T-helper 2 cell (primary cell): ENCODE results near the gene ELP5.
"Not testable (repeated sequence)": the region's sequence is repeated elsewhere in the genome, so short reads cannot be mapped to it uniquely, and the experiment has no call there.

ENCODE experiments used
- DNase-seq, 5 experiments: peaks; one replicate each; pipeline versions ENCODE4 v3.0.0 to v3.0.0-alpha.2; 2012 to 2022

The ELP5 gene

DNA sequence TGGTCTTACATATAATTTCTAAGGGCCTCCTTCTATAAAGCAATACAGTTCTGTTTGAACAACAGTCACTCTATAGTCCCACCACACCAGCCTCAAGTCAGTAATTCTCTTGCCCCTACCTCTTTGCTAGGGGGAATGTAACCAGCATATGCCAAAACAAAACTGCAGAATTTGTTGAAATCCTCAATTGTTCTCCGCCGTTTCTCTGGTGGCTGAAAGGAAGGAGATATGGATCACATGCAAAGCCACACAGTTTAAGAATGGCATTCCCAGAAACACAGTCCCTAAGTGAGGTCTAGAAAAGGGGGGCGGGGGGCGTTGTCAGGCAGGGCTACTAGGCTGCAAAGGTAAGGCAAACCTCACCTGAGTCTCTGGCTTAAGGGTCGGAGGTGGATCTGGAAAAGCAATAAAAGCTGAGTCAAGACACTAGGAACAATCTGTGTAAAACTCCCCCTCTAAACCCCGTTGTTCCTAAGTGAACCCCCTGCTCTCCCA, 14.7 kb upstream of the ELP5 start:
- no peak for DNase-seq

DNA sequence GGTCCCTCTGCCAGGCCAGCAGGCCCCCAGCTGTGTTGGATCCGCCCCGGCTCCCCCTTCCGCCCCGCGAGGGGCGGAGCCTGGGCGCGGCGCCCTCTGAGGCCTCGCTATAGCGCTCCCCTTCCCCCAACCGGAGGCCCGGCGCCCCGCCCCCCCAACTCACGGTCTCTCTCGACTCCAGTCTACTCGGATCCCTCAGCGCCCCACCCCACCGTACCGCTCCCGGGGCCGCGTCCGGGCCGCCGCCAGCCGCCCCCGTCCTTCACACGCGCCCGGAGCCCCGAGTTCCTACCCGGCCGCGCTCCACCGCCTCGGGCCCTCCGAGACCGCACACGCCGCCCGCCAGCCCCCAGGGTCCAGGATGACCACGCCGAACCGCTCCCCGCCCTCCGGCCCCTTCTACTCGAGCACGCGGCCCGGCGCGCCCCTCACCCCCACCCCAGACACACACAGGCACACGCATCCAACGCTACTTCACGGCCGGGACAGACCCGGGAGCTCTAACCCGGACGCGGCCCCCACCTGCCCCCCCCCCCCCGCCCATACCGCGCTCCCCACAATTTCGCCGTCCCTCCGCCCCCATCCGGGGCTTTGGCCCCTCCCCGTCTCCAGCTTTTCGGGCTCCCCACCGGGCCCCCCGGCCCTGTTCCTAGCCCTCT, 14.1 kb upstream of the ELP5 start:
- peak; percentile 58 to 88 (median 75) for DNase-seq

DNA sequence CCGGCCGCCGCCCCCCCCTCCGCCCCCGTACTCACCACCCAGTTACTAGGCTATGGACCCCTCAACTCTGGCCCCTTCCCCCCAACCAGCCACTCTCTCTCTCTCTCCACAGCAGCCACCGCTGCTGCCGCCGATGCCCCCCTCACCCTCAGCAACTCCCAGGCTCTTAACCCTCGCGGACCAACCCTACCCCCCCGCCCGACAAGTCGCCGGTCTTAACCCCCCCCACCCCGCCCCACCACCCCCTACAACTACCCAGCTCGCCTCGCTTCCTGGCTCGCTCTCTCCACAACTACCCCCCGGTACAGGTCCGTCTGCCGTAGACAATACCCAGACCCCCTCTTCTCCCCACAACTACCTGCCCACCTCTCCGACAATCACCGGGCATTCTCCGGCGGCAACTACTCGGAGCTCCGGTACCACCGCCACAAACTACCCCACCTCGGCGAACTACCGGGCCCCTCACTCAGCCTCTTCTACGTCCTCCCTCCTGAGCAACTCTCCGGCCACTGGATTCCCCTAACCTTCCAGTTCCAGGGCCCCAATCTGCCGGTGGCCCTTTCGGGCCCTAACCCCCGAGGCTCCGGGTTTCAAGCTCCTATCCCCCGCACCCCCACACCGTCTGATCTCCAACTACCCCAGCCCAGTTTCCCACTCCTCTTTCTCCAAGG, 13.5 kb upstream of the ELP5 start:
- peak in 2 of 5 experiments; percentile 39 to 71 for DNase-seq

DNA sequence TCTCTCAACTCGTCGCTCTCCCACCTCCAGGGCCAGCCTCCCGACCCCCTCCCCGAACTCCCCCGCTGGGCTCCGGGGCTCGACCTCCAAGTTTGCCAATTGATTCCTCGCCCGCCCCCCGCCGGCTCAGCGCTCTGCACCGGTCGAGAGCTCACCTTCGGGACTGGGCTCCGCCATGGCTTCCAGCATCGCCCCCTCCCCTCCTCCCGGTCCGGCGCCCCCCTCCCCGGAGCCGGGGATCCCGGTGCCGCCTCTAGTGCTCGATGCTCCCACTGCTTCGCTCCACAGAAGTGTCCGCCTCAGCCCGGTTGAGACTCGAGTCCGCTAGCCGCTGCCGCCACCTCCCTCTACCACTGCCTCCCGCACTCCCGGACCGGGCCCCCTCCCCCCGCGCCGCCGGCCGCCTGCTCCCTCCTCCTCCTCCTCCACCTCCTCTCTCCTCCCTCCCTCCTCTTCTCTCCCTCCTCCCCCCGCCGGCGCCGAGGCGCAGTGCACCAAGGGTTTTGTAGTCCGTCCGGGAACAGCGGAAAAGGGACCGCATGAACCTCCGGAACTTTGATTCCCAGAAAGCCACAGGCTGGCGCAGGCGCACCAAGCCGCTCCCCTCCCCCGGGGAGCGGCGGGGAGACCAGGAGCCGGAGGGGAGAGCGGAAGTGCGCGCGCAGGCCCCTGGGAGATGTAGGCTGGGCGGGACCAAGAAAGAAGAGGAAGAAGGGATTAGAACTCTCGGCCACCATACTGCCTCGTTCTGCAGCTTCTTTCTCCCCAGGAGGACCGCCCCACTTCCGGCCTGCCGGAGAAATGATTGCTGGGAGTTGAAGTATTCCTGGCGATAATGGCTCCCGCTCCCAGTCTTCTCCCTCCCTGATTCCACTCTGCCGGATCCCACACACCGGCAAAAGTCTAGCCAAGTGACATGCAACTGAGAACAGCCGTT, 12.7 kb upstream of the ELP5 start, which contains the start of gene PHF23:
Gene PHF23 (minus strand): TSS at position 367 of the 937 bp plus-strand sequence. CDS start 178 bp downstream, at position 189.
- DNase-seq = peak; percentile 91 to 100 (median 97)

DNA sequence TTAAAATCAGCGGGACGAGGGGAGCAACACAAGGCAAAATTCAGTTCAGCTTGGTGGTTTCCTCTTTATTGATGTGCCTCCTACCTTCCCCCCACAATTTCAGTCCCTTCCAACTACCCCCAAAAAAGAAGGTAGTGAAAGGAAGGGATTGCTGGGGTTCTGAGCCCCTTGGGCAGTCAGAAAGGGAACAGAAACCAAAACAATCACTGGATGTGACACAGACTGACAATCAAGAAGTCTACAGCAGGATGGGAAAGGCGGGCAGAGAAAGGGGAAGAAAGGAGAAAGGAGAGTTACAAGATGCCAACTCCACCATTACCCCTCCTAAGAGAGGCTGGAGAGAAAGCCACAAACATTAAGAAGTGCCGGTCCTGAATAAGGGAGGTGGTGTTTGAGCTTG, 11.6 kb upstream of the ELP5 start:
- DNase-seq = no peak

DNA sequence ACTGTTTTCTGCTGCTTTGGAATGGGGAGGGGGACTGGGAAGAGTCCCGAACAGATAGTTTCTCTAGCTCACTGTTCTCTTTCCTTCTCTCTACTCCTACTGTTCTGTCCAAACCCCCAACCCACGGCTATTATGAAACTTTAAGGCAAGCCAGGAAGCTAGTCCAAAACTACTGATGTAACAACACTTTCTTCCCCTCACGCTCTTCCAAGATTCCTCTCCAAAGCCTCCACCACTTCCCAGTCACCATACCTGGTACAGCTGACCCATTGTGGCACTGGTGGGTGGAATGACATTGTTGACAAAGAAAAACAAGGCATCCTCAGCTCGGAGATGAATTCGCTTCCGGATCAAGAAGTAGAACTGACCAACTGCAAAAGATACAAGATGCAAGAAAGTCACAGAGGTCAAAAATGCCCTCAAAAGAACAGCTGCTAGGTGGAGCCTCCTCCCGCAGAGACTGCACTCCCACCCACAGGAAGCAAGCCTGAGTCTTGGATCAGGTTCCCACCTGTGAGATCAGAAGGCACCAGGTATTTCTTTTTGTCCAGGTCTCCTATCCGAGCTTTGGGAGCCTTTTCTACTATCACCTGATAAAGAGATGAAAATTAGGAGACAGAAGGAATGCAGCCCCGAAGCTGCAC, 10.8 kb upstream of the ELP5 start:
- no peak for DNase-seq

DNA sequence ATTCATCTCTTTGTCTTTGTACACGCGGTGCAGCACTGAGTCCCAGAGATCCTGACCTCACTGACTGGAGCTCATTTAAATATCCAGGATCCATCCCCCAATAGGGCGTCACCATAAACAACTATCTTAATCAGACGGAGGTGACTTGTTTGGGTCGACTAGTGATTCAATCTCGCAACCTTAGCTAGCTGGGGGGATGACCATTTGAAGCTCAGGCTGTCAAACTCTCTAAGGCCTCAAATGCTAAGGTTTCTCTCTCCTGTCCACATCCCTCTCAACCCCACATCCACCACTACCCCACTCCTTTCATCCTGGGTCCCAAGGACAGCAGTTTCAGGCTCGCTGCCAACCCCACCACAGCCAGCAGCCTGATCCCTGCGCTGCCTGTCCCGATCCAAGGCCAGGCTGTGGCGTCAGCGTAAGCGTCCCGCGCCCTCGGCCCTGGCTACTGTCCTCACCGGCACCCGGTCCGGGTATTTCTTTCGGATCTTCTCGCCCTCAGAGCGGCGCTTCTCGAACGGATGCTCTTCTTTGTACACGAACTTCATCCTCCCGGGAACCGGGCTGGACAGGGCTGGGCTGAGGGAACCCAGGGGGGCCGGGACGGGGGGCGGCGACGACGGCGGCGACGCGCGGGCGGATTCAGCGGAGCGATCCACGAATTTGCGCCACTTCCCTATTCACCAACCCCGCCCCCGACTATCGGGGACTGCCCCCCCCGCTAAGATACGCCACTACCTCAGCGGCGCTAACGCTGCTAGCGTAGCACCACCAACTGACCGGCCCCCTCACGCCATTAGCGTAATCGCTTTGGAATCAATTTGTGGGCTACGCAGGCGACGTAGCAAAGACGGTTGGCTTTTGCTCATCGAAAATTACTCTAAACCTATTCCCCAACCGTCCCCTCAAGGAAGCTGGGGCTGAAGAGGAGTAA, 10.0 kb upstream of the ELP5 start, which contains the start of gene GABARAP:
Gene GABARAP (minus strand): TSS at position 667 of the 934 bp plus-strand sequence. CDS start 119 bp downstream, at position 548.
- DNase-seq = peak; percentile 85 to 94 (median 87)

DNA sequence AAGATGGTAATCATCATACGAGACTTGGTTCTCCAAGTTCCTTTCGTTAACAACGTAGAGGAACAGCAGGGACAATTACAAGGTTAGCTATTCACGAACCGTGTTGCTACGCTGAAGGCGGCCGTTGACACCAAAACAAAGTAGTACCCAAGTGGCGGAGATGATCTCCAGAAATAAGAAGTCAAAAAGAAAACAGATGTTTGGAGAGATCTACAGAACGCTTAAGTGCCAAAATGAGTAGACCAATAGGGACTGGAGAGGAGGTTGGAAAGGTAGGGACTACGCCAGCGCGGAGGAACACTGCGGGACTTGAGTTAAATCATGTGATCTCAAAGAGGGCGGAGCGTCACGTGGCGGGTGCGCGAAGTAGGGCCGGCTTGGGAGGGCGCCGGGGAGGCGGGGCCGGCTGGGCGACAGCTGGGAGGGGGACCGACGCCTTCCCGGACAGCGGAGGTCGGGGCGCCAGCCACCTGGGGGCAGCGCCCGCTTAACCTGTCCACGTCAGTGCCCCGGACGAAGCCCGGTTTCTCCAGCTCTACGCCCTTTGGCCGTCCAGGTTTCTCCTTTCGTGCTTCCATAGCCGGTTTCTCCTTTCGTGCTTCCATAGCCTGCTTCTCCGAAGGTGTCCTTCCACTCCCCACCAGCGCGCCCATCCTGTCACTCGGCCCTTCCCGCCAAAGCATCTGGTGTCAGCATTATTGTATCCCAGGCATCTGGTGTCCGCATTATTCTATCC, 9.1 kb upstream of the ELP5 start:
- DNase-seq = peak; percentile 88 to 97 (median 91)

DNA sequence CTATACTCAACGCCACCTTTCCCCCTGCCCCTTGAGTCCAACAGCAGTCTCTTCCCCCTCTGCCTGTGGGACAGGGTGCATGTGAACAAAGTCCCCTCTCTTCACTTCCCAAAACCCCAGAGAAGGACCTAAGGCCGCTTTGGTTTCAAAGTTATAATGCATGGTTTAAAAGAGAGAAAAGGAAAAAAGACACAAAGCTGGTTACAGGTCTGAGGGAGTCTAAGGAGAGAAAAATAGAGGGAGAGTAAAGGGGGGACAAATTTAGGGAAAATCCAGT, 8.6 kb upstream of the ELP5 start:
- no peak for DNase-seq

DNA sequence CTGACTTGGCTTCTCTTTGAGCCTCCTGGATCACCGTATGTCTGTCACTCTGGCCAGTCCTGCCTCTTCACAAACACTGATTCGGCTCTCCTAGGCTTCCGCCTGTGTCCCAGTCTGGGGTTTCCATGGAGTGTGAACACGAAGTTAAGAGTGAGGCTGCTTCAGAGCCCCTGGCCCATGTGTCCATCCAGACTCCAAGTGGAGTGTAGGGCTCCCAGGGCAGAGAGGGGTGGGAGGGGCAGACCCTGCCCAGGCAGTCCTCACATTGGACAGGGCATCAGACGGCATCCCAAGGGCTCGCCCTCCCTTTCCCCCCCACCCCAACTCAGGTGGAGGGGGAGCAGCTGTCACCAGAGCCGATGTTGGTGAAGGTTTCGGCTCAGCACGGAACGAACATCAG, 8.2 kb upstream of the ELP5 start:
- DNase-seq = not testable (repeated sequence)

DNA sequence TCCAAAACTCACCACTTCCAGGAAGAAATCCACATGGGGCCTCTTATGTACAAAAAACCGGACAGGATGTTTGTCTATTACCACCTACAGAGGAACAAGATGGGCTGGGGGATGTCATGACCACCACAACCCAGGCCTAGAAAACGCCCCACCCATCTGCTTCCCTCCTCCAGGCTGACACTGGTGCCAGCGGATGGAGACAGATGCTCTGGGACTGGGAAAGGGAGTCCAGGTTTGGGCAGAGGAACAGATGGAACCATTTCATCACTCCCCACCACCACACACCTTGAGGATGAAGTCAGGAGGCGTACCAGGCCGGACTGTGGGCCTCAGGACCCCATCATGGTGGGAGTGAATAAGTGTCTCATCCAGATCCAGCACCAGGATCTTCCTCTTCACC, 5.2 kb upstream of the ELP5 start:
- no peak for DNase-seq

DNA sequence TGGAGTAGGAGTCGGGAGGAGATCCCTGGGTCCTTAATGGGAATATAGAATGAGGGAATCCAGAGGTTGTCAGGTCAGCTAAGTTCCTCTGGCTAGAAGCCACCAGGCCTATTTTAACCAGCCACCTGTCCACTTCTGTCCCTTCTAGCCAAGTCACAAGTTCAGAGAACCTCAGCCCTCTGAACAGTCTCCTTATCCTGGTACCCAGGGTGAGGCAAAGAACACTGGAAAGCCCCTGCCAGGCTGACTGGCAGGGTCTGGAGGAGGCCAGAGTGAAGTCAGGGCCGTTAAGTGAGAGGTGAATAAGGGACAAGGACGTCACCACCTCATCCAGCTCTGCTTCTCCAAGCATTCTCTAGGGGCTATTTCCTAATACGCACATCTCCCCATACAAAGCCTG, 3.2 kb upstream of the ELP5 start:
- DNase-seq = no peak

DNA sequence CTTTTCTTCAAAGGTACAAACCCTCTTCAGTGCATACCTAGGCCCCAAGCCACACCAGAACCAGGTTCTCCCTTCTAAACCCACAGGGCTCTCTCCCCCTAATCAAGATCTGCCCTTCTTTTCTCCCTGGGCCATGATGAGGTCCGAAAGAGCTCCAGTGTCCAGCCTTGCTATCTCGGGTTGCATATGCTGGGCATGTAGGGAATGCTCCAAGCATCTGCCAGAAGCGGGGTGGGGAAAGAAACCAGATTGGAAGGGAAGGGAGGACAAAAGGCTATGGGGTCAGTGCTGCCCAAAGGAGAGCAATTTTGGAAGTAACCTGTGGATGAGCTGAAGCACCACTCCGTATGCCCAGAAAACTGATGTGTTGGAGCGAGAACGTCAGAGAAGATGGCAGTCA, 2.8 kb upstream of the ELP5 start:
- no peak for DNase-seq

DNA sequence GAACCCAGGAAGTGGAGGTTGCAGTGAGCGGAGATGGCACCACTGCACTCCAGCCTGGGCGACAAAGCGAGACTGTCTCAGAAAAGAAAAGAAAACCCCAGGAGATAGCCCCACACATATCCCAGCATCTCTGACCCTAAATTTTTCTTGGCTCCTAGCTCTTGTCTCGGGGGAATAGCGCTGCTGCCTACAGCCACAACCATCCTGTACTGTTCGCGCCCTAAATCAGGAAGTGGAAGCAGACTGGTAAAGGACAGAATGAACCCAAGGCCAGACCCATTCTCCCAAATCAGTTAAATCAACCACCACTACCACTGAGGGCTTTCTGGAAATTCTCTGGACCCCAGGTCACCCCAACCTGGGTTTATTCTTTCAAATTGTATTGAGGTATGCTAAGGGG, 2.2 kb upstream of the ELP5 start:
- DNase-seq = no peak

DNA sequence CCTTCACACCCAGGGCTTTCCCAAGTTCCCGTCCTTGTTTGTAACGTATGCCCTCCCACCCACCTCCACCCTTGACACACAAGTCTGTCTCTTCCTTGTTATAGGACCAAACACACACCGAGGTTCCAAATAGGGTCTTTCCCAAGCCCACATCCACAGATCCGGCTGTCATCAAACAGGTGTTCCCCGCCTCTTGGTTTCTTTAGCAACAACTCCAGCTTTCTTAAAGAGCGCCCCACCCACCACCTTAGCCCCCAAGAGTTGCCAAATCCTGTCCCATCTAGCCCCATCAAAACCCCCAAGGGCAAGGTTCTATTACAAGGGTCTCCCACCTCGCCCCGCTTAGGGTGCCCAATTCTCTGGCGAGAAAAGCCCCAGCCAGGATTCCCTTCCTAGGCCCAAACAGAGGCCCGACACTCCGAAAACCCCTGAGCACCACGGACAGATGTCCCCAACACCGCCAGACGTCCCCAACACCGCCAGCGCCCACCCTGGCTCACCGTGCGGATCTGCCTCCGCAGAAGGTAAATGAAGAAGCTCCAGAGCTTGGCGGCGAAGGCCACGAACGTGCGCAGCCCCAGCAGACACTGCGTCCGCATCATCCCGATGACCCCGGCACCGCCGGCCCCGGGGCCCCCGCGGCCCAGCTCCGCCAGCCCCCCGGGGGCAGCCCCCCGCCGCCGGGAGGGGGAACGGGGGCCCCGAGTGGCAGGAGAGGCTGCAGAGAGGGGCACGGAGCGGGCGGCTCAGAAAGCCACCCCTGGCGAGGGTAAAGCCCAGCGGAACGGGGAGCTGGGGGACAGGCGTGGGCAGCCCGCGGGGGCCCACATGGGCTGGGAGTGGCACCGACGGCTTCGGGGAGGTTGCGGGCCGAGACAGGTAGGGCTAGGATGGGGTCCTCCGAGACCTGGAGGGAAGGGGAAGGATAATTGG, 1.1 kb upstream of the ELP5 start:
- no peak for DNase-seq

DNA sequence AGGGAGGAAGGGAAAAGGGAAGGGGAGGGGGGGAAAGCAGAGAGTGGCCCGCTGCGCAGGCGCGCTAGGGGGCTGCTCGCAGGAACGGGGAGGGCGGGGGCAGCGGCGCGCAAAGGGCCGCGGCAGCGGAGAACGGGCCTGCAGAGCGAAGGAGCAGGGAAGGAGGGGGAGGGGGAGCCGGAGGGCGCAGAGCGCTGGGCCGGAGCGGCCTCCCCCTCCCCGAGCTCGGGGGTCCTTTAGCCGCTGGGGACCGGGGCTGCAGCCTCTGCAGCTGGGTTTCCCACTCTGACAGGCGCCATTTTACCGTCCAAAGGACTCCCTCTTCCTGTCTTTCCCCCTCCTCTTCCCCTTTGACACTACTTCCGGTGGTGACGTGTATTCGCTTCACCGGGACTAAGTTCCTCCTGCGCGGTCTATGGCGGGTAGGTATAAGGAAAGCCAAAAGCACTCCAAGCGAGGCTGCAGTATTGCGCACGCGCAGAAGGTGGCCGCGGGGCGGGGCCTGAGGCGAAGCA, 297 bp upstream of the ELP5 start, which contains the start of gene CTDNEP1:
Gene CTDNEP1 (minus strand): TSS at position 74 of the 515 bp plus-strand sequence. CDS start 438 bp downstream, outside the sequence.
- DNase-seq = peak; percentile 94 to 99 (median 98)

DNA sequence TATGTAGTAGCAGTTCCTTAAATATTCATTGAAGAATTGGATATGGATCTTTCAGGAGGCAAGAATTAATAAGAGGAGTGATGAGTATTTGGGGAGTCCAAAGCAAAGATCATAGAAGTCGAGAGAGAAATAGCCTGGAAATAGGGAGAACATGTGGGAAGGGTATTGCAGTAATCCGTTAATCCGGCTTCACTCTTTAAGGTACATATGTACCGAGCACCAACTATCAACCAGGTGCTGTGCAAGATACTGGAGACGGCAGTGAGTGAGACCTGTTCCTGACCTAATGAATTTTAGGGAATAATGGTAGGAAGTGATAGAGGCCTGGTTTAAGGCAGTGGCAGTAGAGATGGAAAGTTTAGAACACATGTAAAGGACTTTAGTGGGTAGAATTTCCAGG, 1.1 kb downstream of the ELP5 start:
- no peak for DNase-seq

DNA sequence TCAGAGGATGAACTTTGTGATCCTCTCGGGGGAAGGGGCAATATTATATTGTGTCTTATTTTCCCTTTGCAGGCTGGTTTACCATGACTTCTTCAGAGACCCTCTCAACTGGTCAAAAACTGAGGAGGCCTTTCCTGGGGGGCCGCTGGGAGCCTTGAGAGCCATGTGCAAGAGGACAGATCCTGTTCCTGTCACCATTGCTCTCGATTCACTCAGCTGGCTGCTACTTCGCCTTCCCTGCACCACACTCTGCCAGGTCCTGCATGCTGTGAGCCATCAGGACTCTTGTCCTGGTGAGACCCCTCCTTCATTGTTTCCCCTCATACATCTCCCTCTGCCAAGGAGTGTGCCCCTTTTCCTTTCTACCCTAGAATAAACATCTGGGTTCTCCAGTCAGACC, 2.5 kb downstream of the ELP5 start:
- no peak for DNase-seq

DNA sequence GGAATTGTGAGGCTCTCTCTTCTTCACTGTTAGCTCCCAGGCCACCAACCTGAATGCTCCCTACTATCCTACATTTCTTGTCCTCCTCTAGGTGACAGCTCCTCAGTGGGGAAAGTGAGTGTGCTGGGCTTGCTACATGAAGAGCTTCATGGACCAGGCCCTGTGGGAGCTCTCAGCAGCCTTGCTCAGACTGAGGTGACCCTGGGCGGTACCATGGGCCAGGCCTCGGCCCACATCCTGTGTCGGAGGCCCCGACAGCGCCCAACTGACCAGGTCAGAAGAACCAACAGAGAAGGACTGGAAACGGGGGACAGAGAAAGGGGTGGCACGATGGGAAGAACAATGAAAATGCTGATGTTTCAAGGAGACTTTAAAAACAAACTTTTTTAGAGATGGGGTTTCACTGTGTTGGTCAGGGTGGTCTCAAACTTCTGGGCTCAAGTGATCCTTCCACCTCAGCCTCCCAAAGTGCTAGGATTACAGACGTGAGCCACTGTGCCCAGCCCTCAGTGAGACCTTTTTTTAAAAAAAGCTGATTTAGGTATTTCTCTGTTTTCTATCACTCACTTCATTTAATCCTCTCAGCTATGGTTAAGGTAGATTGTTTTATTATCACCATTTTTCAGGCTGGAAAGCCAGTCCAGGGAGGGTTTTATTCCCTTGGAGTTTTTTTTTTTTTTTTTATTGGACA, 4.9 kb downstream of the ELP5 start:
- no peak for DNase-seq
